HepG2 (cell line): ENCODE data around the gene DSTN. TPM values are rescaled to one million over a fixed set of nuclear protein-coding genes. Genes with fewer than 3 reads are reported as not detected.
A peak's percentile ranks its signal among the peaks of the same experiment; 100 is the strongest.

Source experiments
- CTCF ChIP-seq: sonication (generic); formaldehyde crosslinking; IDR thresholded peaks from 2 replicates; pipeline ENCODE4 v1.5.0; 2020; ENCODE audit warnings: mild to moderate bottlenecking, missing genetic modification reagents, moderate library complexity
- E2F1 ChIP-seq: sonication (generic); formaldehyde crosslinking; IDR thresholded peaks from 2 replicates; pipeline ENCODE4 v1.5.0; 2020; ENCODE audit warnings: missing genetic modification reagents
- EHMT2 ChIP-seq: fragments of 200-600 bp; sonication (generic); IDR thresholded peaks from 2 replicates; pipeline ENCODE4 v1.7.0; 2017; ENCODE audit warnings: antibody characterized with exemption, low read depth, low read length, borderline replicate concordance
- NONO ChIP-seq, 2 experiments: fragments of 450-650 bp in 1 of 2; sonication (generic) in 1 of 2; formaldehyde crosslinking in 1 of 2; IDR thresholded peaks in 1 of 2; conservative IDR thresholded peaks in 1 of 2; 2 replicates each; pipeline versions ENCODE4 v1.6.1 to v1.8.0; 2017 to 2022; ENCODE audit warnings: mild to moderate bottlenecking in 1 of 2, missing genetic modification reagents in 1 of 2, moderate library complexity in 1 of 2
- STAG1 ChIP-seq: sonication (generic); formaldehyde crosslinking; IDR thresholded peaks from 2 replicates; pipeline ENCODE4 v1.4.0; 2020; ENCODE audit warnings: missing genetic modification reagents
- ZBTB20 ChIP-seq: sonication (generic); formaldehyde crosslinking; IDR thresholded peaks from 2 replicates; pipeline ENCODE4 v1.8.1; 2023; ENCODE audit warnings: missing genetic modification reagents, low read depth, mild to moderate bottlenecking, borderline replicate concordance
- ZNF256 ChIP-seq: sonication (generic); formaldehyde crosslinking; conservative IDR thresholded peaks from 2 replicates; pipeline ENCODE4 v1.4.0; 2020; ENCODE audit warnings: missing genetic modification reagents
- ZNF263 ChIP-seq: sonication (generic); formaldehyde crosslinking; IDR thresholded peaks from 2 replicates; pipeline ENCODE4 v1.4.0; 2020; ENCODE audit warnings: missing genetic modification reagents
- ZNF407 ChIP-seq: sonication (generic); formaldehyde crosslinking; IDR thresholded peaks from one replicate; pipeline ENCODE4 v1.5.1; 2020; ENCODE audit warnings: mild to moderate bottlenecking, missing genetic modification reagents; ENCODE audit errors: not compliant biosample characterization
- ZNF674 ChIP-seq: sonication (generic); formaldehyde crosslinking; IDR thresholded peaks from 2 replicates; pipeline ENCODE4 v1.5.0; 2020; ENCODE audit warnings: low read depth, mild to moderate bottlenecking, missing genetic modification reagents
- polyA plus RNA-seq, 8 experiments: library from polyadenylated mRNA; depleted of rRNA in 3 of 8; stranded (reverse) in 7 of 8; unstranded in 1 of 8; fragments of >200 nt; fragmentation: Illumina TruSeq in 4 of 8; extraction: Trizol in 4 of 8; gene quantifications; 2 replicates each; pipeline versions ENCODE4 v1.2.1 to v1.2.3, GENCODE V29; 2011 to 2016; ENCODE audit warnings: low read depth in 4 of 8, missing spikeins in 1 of 8, mixed read lengths in 1 of 8; ENCODE audit not compliant: insufficient read depth in 1 of 8
- total RNA-seq, 5 experiments: library from RNA; depleted of rRNA; stranded (reverse); fragments of >200 nt; fragmentation: Illumina TruSeq; extraction: Trizol; gene quantifications; 2 replicates each; pipeline ENCODE4 v1.2.3, GENCODE V29; 2016; ENCODE audit warnings: low read depth in 1 of 5

Gene DSTN
- total and polyA plus RNA-seq, 2 of the 13 experiments (the other 11 are each of a cell fraction or from before 2014, with no cell fraction given) = 27.6 to 106 TPM

DNA sequence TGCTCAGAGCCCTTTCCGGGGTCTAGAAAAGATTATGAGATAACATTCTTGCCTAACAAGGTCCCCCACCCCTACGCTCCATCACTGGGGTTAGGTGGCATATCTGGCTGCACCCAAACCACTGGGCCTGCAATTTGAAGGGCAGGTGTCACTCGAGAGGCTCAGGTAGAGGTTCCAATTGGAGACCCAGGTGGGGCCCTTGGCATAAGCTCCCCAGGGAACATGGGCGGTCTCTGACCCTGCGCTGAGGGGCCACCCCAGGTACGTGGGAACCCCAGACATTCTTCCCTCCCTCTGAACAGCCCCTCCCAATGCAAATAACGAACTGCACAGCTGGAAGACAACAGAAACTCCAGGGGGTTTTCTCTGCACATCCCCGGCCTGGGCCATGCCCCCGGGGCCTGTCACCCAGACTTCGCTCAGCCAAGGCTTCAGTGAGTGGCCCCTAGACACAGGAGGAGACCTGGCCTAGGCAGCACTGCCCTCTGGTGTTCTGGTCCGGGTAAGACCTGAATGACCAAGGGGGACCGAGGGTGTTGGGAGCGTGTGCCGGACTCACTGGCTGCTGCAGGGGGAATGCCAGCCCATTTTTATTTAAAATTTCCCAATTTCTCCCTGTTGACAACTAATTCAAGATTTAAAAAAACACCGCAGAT, 47.5 kb downstream of the DSTN start (continued):
- no peak for TF ChIP-seq ZNF407 (CRISPR knock-in tag)
- no peak for TF ChIP-seq EHMT2
- TF ChIP-seq ZBTB20 (CRISPR knock-in tag) = no peak
- peak; percentile 86 for TF ChIP-seq STAG1 (CRISPR knock-in tag)
- TF ChIP-seq ZNF674 (CRISPR knock-in tag) = no peak
- TF ChIP-seq NONO (IDR thresholded peaks at IDR 0.05) = no peak
- TF ChIP-seq NONO (CRISPR knock-in tag; conservative IDR thresholded peaks at IDR 0.05) = 0 out of 2 replicates have a peak, but pooled peaks have one; percentile 26
- TF ChIP-seq E2F1 (CRISPR knock-in tag) = no peak
- no peak for TF ChIP-seq ZNF256 (CRISPR knock-in tag)
- no peak for TF ChIP-seq ZNF263 (CRISPR knock-in tag)
- TF ChIP-seq CTCF (CRISPR knock-in tag) = peak; percentile 84
